ENCODE data around the gene ZFR2.

DNA sequence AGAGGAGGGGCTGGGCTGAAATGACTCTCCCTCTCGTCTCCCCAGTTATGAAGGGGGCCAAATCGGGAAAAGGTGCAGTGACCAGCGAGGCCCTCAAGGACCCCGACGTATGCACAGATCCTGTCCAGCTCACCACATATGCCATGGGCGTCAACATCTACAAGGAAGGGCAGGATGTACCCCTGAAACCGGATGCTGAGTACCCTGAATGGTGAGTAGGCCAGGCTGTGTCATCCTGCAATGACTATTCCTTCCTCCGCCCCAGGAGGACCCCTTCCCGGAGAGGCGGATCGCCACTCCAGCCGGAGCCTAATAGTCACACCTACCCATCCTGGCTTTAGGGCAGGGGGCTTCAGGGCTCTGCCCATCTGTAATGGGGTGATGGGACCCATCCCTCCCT is 103.7 kb downstream of the ZFR2 start:
- TF ChIP-seq SIN3A (IDR thresholded peaks at IDR 0.05; ENCODE audit: borderline replicate concordance, insufficient read depth, low read length): no peak
- no peak for TF ChIP-seq POLR2AphosphoS5 (IDR thresholded peaks at IDR 0.05; ENCODE audit: low read depth, low read length)
- TF ChIP-seq, protein P1, sequence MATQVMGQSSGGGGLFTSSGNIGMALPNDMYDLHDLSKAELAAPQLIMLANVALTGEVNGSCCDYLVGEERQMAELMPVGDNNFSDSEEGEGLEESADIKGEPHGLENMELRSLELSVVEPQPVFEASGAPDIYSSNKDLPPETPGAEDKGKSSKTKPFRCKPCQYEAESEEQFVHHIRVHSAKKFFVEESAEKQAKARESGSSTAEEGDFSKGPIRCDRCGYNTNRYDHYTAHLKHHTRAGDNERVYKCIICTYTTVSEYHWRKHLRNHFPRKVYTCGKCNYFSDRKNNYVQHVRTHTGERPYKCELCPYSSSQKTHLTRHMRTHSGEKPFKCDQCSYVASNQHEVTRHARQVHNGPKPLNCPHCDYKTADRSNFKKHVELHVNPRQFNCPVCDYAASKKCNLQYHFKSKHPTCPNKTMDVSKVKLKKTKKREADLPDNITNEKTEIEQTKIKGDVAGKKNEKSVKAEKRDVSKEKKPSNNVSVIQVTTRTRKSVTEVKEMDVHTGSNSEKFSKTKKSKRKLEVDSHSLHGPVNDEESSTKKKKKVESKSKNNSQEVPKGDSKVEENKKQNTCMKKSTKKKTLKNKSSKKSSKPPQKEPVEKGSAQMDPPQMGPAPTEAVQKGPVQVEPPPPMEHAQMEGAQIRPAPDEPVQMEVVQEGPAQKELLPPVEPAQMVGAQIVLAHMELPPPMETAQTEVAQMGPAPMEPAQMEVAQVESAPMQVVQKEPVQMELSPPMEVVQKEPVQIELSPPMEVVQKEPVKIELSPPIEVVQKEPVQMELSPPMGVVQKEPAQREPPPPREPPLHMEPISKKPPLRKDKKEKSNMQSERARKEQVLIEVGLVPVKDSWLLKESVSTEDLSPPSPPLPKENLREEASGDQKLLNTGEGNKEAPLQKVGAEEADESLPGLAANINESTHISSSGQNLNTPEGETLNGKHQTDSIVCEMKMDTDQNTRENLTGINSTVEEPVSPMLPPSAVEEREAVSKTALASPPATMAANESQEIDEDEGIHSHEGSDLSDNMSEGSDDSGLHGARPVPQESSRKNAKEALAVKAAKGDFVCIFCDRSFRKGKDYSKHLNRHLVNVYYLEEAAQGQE (IDR thresholded peaks at IDR 0.05; ENCODE audit: insufficient read depth in 1 of 2, low read depth in 2 of 2, low read length in 2 of 2): no peak
- no peak for TF ChIP-seq FOXP2 (optimal IDR thresholded peaks at IDR 0.05; ENCODE audit: borderline replicate concordance, extremely low read depth, extremely low read length, insufficient read depth)
- no peak for TF ChIP-seq TAF1 (IDR thresholded peaks at IDR 0.05; ENCODE audit: borderline replicate concordance, insufficient read depth, low read length)
